GM12878 (cell line): Measurements from ENCODE around the gene P3H3. TPM values are rescaled to one million over a fixed set of nuclear protein-coding genes. Genes with fewer than 3 reads are reported as not detected.
"Not testable (repeated sequence)": the region's sequence is repeated elsewhere in the genome, so short reads cannot be mapped to it uniquely, and the experiment has no call there.

ENCODE experiments used
- ATAC-seq: fragments of 200-7000 bp; cut with Tn5 transposase; 3 replicates; pipeline ENCODE4 v1.9.1; 2020; ENCODE audit warnings: mild to moderate bottlenecking, moderate library complexity
- BruUV-seq: library from RNA; stranded (reverse); fragments of 400-500 nt; replicated peaks from 2 replicates; lab custom pipeline; 2021; lab: Mats Ljungman, UMichigan
- CTCF ChIA-PET: fragments of 300-600 bp; sonication (Branson Sonifier 250); formaldehyde crosslinking; extraction: SDS; loops from one replicate; lab custom pipeline; 2021; ENCODE audit warnings: inconsistent platforms; lab: Yijun Ruan, JAX
- POLR2A ChIA-PET: fragments of 350-600 bp; formaldehyde crosslinking; extraction: SDS; loops from one replicate; lab custom pipeline; 2021; ENCODE audit warnings: inconsistent platforms; lab: Charles Lee
- RAD21 ChIA-PET: fragments of 300-600 bp; sonication (Branson Sonifier 250); formaldehyde crosslinking; loops from one replicate; lab custom pipeline; 2023; ENCODE audit warnings: antibody characterized with exemption; ENCODE audit not compliant: unreplicated experiment; lab: Charles Lee
- SMC1A ChIA-PET: fragments of 300-600 bp; sonication (Branson Sonifier 250); formaldehyde crosslinking; loops from one replicate; lab custom pipeline; 2023; ENCODE audit not compliant: unreplicated experiment, uncharacterized antibody; lab: Charles Lee
- DNase-seq: peaks from one replicate; pipeline ENCODE4 v3.0.0-alpha.2; 2011; ENCODE audit warnings: low read depth, low spot score
- FAIRE-seq: peaks from 3 replicates; lab custom pipeline; 2011; peaks lifted over from hg19 to GRCh38; lab: Jason Lieb, UNC
- H2AFZ ChIP-seq: 2 replicates; pipeline ENCODE4 v1.6.0; 2011; ENCODE audit warnings: low read depth, low read length, control low read depth; ENCODE audit not compliant: control insufficient read depth
- H3K27ac ChIP-seq: 2 replicates; pipeline ENCODE4 v1.5.1; 2011; ENCODE audit warnings: control low read depth; ENCODE audit not compliant: control insufficient read depth, insufficient read depth
- H3K27me3 ChIP-seq, 2 experiments: replicated peaks in 1 of 2; 2 replicates each; pipeline versions ENCODE4 v1.6.0 to v1.6.1; 2011; ENCODE audit warnings: low read length in 1 of 2; ENCODE audit not compliant: control insufficient read depth in 2 of 2, insufficient read depth in 2 of 2
- H3K36me3 ChIP-seq, 2 experiments: 2 replicates each; pipeline ENCODE4 v1.5.1; 2011; ENCODE audit warnings: low read length in 1 of 2; ENCODE audit not compliant: control insufficient read depth in 2 of 2, insufficient read depth in 2 of 2
- H3K4me1 ChIP-seq: 2 replicates; pipeline ENCODE4 v1.6.1; 2011; ENCODE audit warnings: mild to moderate bottlenecking, low read length, moderate library complexity, mixed read lengths; ENCODE audit not compliant: control insufficient read depth, insufficient read depth
- H3K4me2 ChIP-seq: 2 replicates; pipeline ENCODE4 v1.6.0; 2011; ENCODE audit warnings: control low read depth; ENCODE audit not compliant: control insufficient read depth, insufficient read depth
- H3K4me3 ChIP-seq: fragments of 200-600 bp; sonication (generic); 2 replicates; pipeline ENCODE4 v1.5.1; 2016
- H3K79me2 ChIP-seq: 2 replicates; pipeline ENCODE4 v1.6.0; 2011; ENCODE audit warnings: low read length; ENCODE audit not compliant: control insufficient read depth, insufficient read depth
- H3K9ac ChIP-seq: 2 replicates; pipeline ENCODE4 v1.8.0; 2011; ENCODE audit warnings: low read length, control low read depth, mixed read lengths; ENCODE audit not compliant: control insufficient read depth, insufficient read depth
- H3K9me3 ChIP-seq: replicated peaks from 3 replicates; pipeline ENCODE4 v1.5.1; 2011; ENCODE audit warnings: mild to moderate bottlenecking, low read length; ENCODE audit not compliant: control insufficient read depth, insufficient read depth
- H4K20me1 ChIP-seq: 2 replicates; pipeline ENCODE4 v1.6.0; 2011; ENCODE audit not compliant: control insufficient read depth, insufficient read depth
- BACH1 ChIP-seq: fragments of 450-650 bp; IDR thresholded peaks from 2 replicates; pipeline ENCODE4 v1.6.1; 2017; ENCODE audit warnings: mild to moderate bottlenecking, borderline replicate concordance
- CBFB ChIP-seq: IDR thresholded peaks from 2 replicates; pipeline ENCODE4 v1.6.1; 2016; ENCODE audit warnings: antibody characterized with exemption, low read depth
- IRF3 ChIP-seq: fragments of 450-650 bp; IDR thresholded peaks from 2 replicates; pipeline ENCODE4 v1.6.1; 2014; ENCODE audit warnings: mild to moderate bottlenecking
- KDM1A ChIP-seq: fragments of 200-600 bp; sonication (generic); IDR thresholded peaks from 2 replicates; pipeline ENCODE4 v1.6.1; 2016; ENCODE audit warnings: borderline replicate concordance
- NRF1 ChIP-seq: conservative IDR thresholded peaks from 2 replicates; pipeline ENCODE4 v1.6.1; 2011; ENCODE audit warnings: mild to moderate bottlenecking, low read depth, low read length, improper control_type of control experiment
- PAX8 ChIP-seq: fragments of 450-650 bp; IDR thresholded peaks from 2 replicates; pipeline ENCODE4 v1.6.1; 2017; ENCODE audit warnings: mild to moderate bottlenecking, moderate library complexity
- RB1 ChIP-seq: fragments of 450-650 bp; formaldehyde crosslinking; IDR thresholded peaks from 2 replicates; pipeline ENCODE4 v1.6.1; 2017; ENCODE audit warnings: mild to moderate bottlenecking, borderline replicate concordance
- RUNX3 ChIP-seq: IDR thresholded peaks from 2 replicates; pipeline ENCODE4 v1.6.1; 2012; ENCODE audit warnings: low read length, inconsistent platforms
- SIX5 ChIP-seq: IDR thresholded peaks from 2 replicates; pipeline ENCODE4 v1.6.1; 2011; ENCODE audit warnings: mild to moderate bottlenecking, low read depth, low read length, moderate library complexity; ENCODE audit not compliant: severe bottlenecking
- TCF3 ChIP-seq: IDR thresholded peaks from 2 replicates; pipeline ENCODE4 v1.6.1; 2012; ENCODE audit warnings: low read depth, mild to moderate bottlenecking, low read length, borderline replicate concordance; ENCODE audit not compliant: insufficient read depth
- ZBTB40 ChIP-seq: fragments of 450-650 bp; IDR thresholded peaks from 2 replicates; pipeline ENCODE4 v1.6.1; 2016; ENCODE audit warnings: mild to moderate bottlenecking, moderate library complexity, borderline replicate concordance
- ZNF217 ChIP-seq: fragments of 450-650 bp; IDR thresholded peaks from 2 replicates; pipeline ENCODE4 v1.6.1; 2017; ENCODE audit warnings: antibody characterized with exemption, mild to moderate bottlenecking
- ZNF622 ChIP-seq: fragments of 450-650 bp; IDR thresholded peaks from 2 replicates; pipeline ENCODE4 v1.6.1; 2017; ENCODE audit warnings: mild to moderate bottlenecking, inconsistent platforms
- WGBS: methylation state at CpG from one replicate; pipeline ENCODE4 v1.1.6; 2016; ENCODE audit warnings: low lambda C conversion rate; ENCODE audit not compliant: insufficient replicate concordance, insufficient coverage; ENCODE audit errors: missing lambda C conversion rate; 5-methylcytosine and 5-hydroxymethylcytosine counted together
- in situ Hi-C: fragments of 300-500 bp; cut with MboI; formaldehyde crosslinking; loops from 9 replicates; pipeline ENCODE4 v1.14.3; 2018; ENCODE audit warnings: mixed read lengths
- intact Hi-C: fragments of 100-400 bp; cut with micrococcal nuclease; formaldehyde crosslinking; loops from one replicate; pipeline ENCODE4 v1.14.2; 2022; ENCODE audit not compliant: unreplicated experiment
- polyA plus RNA-seq, 11 experiments: library from polyadenylated mRNA; depleted of rRNA in 4 of 11; unstranded in 6 of 11; stranded (reverse) in 5 of 11; fragments of >200 nt; fragmentation: Nextera tagmentation in 4 of 11; fragmentation: Illumina TruSeq in 1 of 11; extraction: Ambion mirVana in 4 of 11; extraction: Trizol in 1 of 11; gene quantifications; 1 replicate in 1 of 11; 2 replicates in 10 of 11; pipeline versions ENCODE4 v1.2.1 to v1.2.3, GENCODE V29; 2011 to 2016; ENCODE audit warnings: inconsistent platforms in 2 of 11, missing spikeins in 2 of 11, low read depth in 1 of 11
- total RNA-seq, 4 experiments: library from RNA; depleted of rRNA in 3 of 4; stranded (reverse); fragments of >200 nt in 3 of 4; fragmentation: Illumina TruSeq in 1 of 4; extraction: Trizol in 1 of 4; gene quantifications; 2 replicates each; pipeline versions ENCODE4 v1.2.1 to v1.2.3, GENCODE V29; 2013 to 2021

The P3H3 gene
- total and polyA plus RNA-seq, 10 of the 15 experiments (the other 5 are each of a cell fraction or from before 2014, with no cell fraction given), result 0.03 to 0.21 (median 0.05) TPM; not detected in 7

GRCh38 chr12:6888360-6888759, 60.2 kb downstream of the P3H3 start:
- Histone ChIP-seq H4K20me1 (no peaks in the 10 kb centered on the region), H3K9ac (no peak overlapping the region), H3K79me2 (no peaks in the 10 kb centered on the region), H2AFZ (no peak overlapping the region), H3K4me2 (no peak overlapping the region), H3K36me3 (peaks cover 0 to 6% of the 10 kb centered on the region in 2 experiments; a peak in 3 of 4 replicates), H3K4me3 (no peak overlapping the region), H3K27ac (no peak overlapping the region), H3K27me3 (no peaks in the 10 kb centered on the region), H3K4me1 (peaks cover 12% of the 10 kb centered on the region), H3K9me3 (no peaks in the 10 kb centered on the region)
- CTCF ChIA-PET, result interaction anchor here (1.8 kb wide), 1 partner anchor 16 kb away, joined by 8 read pairs; the partner anchor contains the start of gene SPSB2
- BruUV-seq, result no TSS peak
- SMC1A ChIA-PET, result no interaction called here
- 70% methylated on average over 2 of the region's 2 CpGs for WGBS
- FAIRE-seq, result no peak
- intact Hi-C loops, result no loop called here
- RAD21 ChIA-PET, result no interaction called here
- POLR2A ChIA-PET, result interaction anchor here (1.4 kb wide), 1 partner anchor 15 kb away, joined by 3 read pairs; the partner anchor contains the start of gene SPSB2
- in situ Hi-C loops, result no loop called here
- DNase-seq, result no peak
- ATAC-seq, result no peak
- no peak for TF ChIP-seq RUNX3
- no peak for TF ChIP-seq CBFB
- no peak for TF ChIP-seq PAX8
- TF ChIP-seq RB1, result no peak
- TF ChIP-seq NRF1, result no peak
- no peak for TF ChIP-seq KDM1A
- TF ChIP-seq IRF3, result no peak
- no peak for TF ChIP-seq SIX5
- TF ChIP-seq ZNF622, result no peak
- no peak for TF ChIP-seq ZBTB40
- no peak for TF ChIP-seq BACH1
- no peak for TF ChIP-seq ZNF217
- no peak for TF ChIP-seq TCF3

- CTCF ChIA-PET, result interaction anchor here (6.1 kb wide), 1 partner anchor 18 kb away, joined by 121 read pairs; the partner anchor contains the start of genes SPSB2 and TPI1
- intact Hi-C loops, result not testable (repeated sequence)
These were observed 60.6 kb downstream of the P3H3 start for GRCh38 chr12:6888794-6889193.

More at GRCh38 chr12:6888794-6889193, 60.6 kb downstream of the P3H3 start:
- H3K4me2 ChIP-seq, H3K79me2 ChIP-seq, BruUV-seq, POLR2A ChIA-PET, in situ Hi-C loops, H3K36me3 ChIP-seq, H3K9ac ChIP-seq, H3K27me3 ChIP-seq, H3K4me3 ChIP-seq, H3K9me3 ChIP-seq, H2AFZ ChIP-seq, DNase-seq, SMC1A ChIA-PET, RAD21 ChIA-PET, H3K27ac ChIP-seq, FAIRE-seq, ATAC-seq, H4K20me1 ChIP-seq: not testable (repeated sequence)
- peaks cover 12% of the 10 kb centered on the region for H3K4me1 ChIP-seq
- 95% methylated on average over 7 of the region's 7 CpGs for WGBS
